Parathyroid adenoma (tissue), 2 donors: ENCODE measurements around the gene LAMC3.

Experiments
- H2AFZ ChIP-seq: fragments of 300-600 bp; sonication (generic); one replicate; pipeline ENCODE4 v1.7.0; 2017; ENCODE audit warnings: antibody characterized with exemption, mild to moderate bottlenecking
- H3K27ac ChIP-seq: fragments of 300-600 bp; sonication (generic); one replicate; pipeline ENCODE4 v1.7.0; 2017
- H3K27me3 ChIP-seq: fragments of 300-600 bp; sonication (generic); one replicate; pipeline ENCODE4 v1.7.0; 2017; ENCODE audit warnings: low read length; ENCODE audit not compliant: control insufficient read depth, insufficient read depth
- H3K36me3 ChIP-seq: fragments of 300-600 bp; sonication (generic); one replicate; pipeline ENCODE4 v1.7.0; 2017; ENCODE audit warnings: low read length; ENCODE audit not compliant: control insufficient read depth, insufficient read depth
- H3K4me1 ChIP-seq: fragments of 300-600 bp; sonication (generic); one replicate; pipeline ENCODE4 v1.7.0; 2017; ENCODE audit warnings: control low read depth
- H3K4me2 ChIP-seq: fragments of 300-600 bp; sonication (generic); one replicate; pipeline ENCODE4 v1.7.0; 2017; ENCODE audit warnings: low read length
- H3K4me3 ChIP-seq: fragments of 300-600 bp; sonication (generic); one replicate; pipeline ENCODE4 v1.7.0; 2017; ENCODE audit warnings: low read depth, low read length
- H3K79me2 ChIP-seq: fragments of 300-600 bp; sonication (generic); one replicate; pipeline ENCODE4 v1.7.0; 2017; ENCODE audit warnings: control low read depth
- H3K9ac ChIP-seq: fragments of 300-600 bp; sonication (generic); one replicate; pipeline ENCODE4 v1.7.0; 2017; ENCODE audit warnings: mild to moderate bottlenecking
- H3K9me3 ChIP-seq: fragments of 300-600 bp; sonication (generic); one replicate; pipeline ENCODE4 v1.7.0; 2017; ENCODE audit warnings: low read length; ENCODE audit not compliant: control insufficient read depth
- CTCF ChIP-seq: fragments of 300-600 bp; sonication (generic); IDR thresholded peaks from one replicate; pipeline ENCODE4 v1.7.0; 2017; ENCODE audit warnings: antibody characterized with exemption, mild to moderate bottlenecking
- donor health status: primary hyperparathyroidism.

The LAMC3 gene

GRCh38 chr9:130987054-130987453, 21.9 kb upstream of the LAMC3 start:
- Histone ChIP-seq H3K27ac (no peak overlapping the region), H3K9me3 (no peaks in the 10 kb centered on the region), H3K9ac (no peak overlapping the region), H3K36me3 (no peaks in the 10 kb centered on the region), H3K4me1 (no peaks in the 10 kb centered on the region), H3K27me3 (no peaks in the 10 kb centered on the region), H3K4me3 (no peak overlapping the region), H3K4me2 (no peak overlapping the region), H2AFZ (no peak overlapping the region), H3K79me2 (no peaks in the 10 kb centered on the region)
- TF ChIP-seq CTCF: no peak

- Histone ChIP-seq H2AFZ (no peak overlapping the region), H3K79me2 (no peaks in the 10 kb centered on the region), H3K27ac (no peak overlapping the region), H3K4me1 (no peaks in the 10 kb centered on the region), H3K4me3 (no peak overlapping the region), H3K4me2 (no peak overlapping the region), H3K9me3 (no peaks in the 10 kb centered on the region), H3K36me3 (no peaks in the 10 kb centered on the region), H3K9ac (no peak overlapping the region), H3K27me3 (no peaks in the 10 kb centered on the region)
- no peak for TF ChIP-seq CTCF
These were observed 21.1 kb upstream of the LAMC3 start for GRCh38 chr9:130987738-130988399.

GRCh38 chr9:130988400-130988747, 20.6 kb upstream of the LAMC3 start:
- Histone ChIP-seq H3K4me2 (no peak overlapping the region), H3K27me3 (no peaks in the 10 kb centered on the region), H3K9me3 (no peaks in the 10 kb centered on the region), H3K79me2 (no peaks in the 10 kb centered on the region), H2AFZ (no peak overlapping the region), H3K4me1 (no peaks in the 10 kb centered on the region), H3K9ac (no peak overlapping the region), H3K27ac (no peak overlapping the region), H3K4me3 (no peak overlapping the region), H3K36me3 (no peaks in the 10 kb centered on the region)
- no peak for TF ChIP-seq CTCF

- no peak for TF ChIP-seq CTCF
- no peak overlapping the region for H3K9ac ChIP-seq
- H2AFZ ChIP-seq: no peak overlapping the region
- no peaks in the 10 kb centered on the region for H3K36me3 ChIP-seq
- H3K4me2 ChIP-seq: no peak overlapping the region
- H3K9me3 ChIP-seq: no peaks in the 10 kb centered on the region
- no peaks in the 10 kb centered on the region for H3K79me2 ChIP-seq
- H3K27me3 ChIP-seq: no peaks in the 10 kb centered on the region
- no peaks in the 10 kb centered on the region for H3K4me1 ChIP-seq
- H3K27ac ChIP-seq: no peak overlapping the region
- H3K4me3 ChIP-seq: no peak overlapping the region
These were observed 20.1 kb upstream of the LAMC3 start for GRCh38 chr9:130988905-130989304.

GRCh38 chr9:130989391-130989790, 19.6 kb upstream of the LAMC3 start:
- H3K4me2 ChIP-seq: no peak overlapping the region
- H2AFZ ChIP-seq: no peak overlapping the region
- TF ChIP-seq CTCF: no peak
- H3K9ac ChIP-seq: no peak overlapping the region
- H3K4me3 ChIP-seq: no peak overlapping the region
- no peaks in the 10 kb centered on the region for H3K27me3 ChIP-seq
- H3K27ac ChIP-seq: no peak overlapping the region
- H3K4me1 ChIP-seq: no peaks in the 10 kb centered on the region
- no peaks in the 10 kb centered on the region for H3K79me2 ChIP-seq
- H3K36me3 ChIP-seq: no peaks in the 10 kb centered on the region
- no peaks in the 10 kb centered on the region for H3K9me3 ChIP-seq
